Tibial nerve (tissue), 4 donors: ENCODE results near the gene CEP112.

ENCODE experiments used
- EP300 ChIP-seq, 2 donors: sonication (generic); formaldehyde crosslinking; IDR thresholded peaks; one replicate each; pipeline ENCODE4 v1.6.1; 2017; ENCODE audit warnings: antibody characterized with exemption in 2 of 2, mild to moderate bottlenecking in 1 of 2
- POLR2A ChIP-seq, 2 donors: fragments of 450-650 bp; IDR thresholded peaks; one replicate each; pipeline ENCODE4 v1.6.1; 2017; ENCODE audit warnings: antibody characterized with exemption in 2 of 2, mild to moderate bottlenecking in 2 of 2, moderate library complexity in 2 of 2
- TF ChIP-seq, protein P1 (sequence below), 5 experiments: fragments of 200-600 bp in 3 of 5; fragments of 450-650 bp in 2 of 5; sonication (generic) in 3 of 5; IDR thresholded peaks; one replicate each; pipeline ENCODE4 v1.5.1; 2016 to 2019; ENCODE audit warnings: antibody characterized with exemption in 5 of 5, mild to moderate bottlenecking in 3 of 5, moderate library complexity in 2 of 5

DNA sequence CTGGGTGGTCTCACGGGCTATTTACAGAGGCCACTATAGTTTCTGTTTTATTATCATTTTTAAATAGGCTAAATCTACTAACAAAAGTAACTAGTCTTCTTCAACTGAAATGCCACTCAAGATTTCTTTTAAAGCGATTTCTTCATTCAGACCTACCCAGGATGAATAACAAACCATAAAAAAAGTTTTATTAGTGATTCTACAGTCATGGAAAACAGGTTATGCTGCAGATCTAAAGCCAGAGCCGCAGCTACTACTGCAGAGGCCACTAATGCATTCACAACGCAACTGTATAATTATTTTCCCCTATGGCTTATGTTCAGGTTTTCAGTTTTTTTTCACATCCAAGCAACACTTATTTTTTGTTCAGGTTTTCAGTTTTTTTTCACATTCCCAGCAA, 494.3 kb downstream of the CEP112 start:
- TF ChIP-seq, protein P1, sequence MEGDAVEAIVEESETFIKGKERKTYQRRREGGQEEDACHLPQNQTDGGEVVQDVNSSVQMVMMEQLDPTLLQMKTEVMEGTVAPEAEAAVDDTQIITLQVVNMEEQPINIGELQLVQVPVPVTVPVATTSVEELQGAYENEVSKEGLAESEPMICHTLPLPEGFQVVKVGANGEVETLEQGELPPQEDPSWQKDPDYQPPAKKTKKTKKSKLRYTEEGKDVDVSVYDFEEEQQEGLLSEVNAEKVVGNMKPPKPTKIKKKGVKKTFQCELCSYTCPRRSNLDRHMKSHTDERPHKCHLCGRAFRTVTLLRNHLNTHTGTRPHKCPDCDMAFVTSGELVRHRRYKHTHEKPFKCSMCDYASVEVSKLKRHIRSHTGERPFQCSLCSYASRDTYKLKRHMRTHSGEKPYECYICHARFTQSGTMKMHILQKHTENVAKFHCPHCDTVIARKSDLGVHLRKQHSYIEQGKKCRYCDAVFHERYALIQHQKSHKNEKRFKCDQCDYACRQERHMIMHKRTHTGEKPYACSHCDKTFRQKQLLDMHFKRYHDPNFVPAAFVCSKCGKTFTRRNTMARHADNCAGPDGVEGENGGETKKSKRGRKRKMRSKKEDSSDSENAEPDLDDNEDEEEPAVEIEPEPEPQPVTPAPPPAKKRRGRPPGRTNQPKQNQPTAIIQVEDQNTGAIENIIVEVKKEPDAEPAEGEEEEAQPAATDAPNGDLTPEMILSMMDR (IDR thresholded peaks at IDR 0.05) = no peak
- TF ChIP-seq POLR2A (IDR thresholded peaks at IDR 0.05) (no peak), EP300 (IDR thresholded peaks at IDR 0.05) (no peak)
